HEK293T (cell line): ENCODE measurements around the gene MAPT.

Source experiments
- CTCF ChIA-PET: fragments of 350-600 bp; formaldehyde crosslinking; extraction: SDS; loops from one replicate; lab custom pipeline; 2021; ENCODE audit warnings: antibody characterized with exemption, inconsistent platforms; lab: Yijun Ruan, JAX
- POLR2A ChIA-PET: fragments of 350-600 bp; formaldehyde crosslinking; extraction: SDS; loops from one replicate; lab custom pipeline; 2020; ENCODE audit warnings: antibody characterized with exemption, inconsistent platforms; lab: Yijun Ruan, JAX
- DNase-seq: peaks from one replicate; pipeline ENCODE4 v3.0.0; 2012; ENCODE audit warnings: mixed read lengths; ENCODE audit errors: extremely low spot score
- ARNT ChIP-seq: fragments of 450-650 bp; IDR thresholded peaks from 2 replicates; pipeline ENCODE4 v1.6.1; 2017; ENCODE audit warnings: mild to moderate bottlenecking
- BHLHE40 ChIP-seq: fragments of 450-650 bp; IDR thresholded peaks from 2 replicates; pipeline ENCODE4 v1.6.1; 2016; ENCODE audit warnings: mild to moderate bottlenecking, moderate library complexity, borderline replicate concordance
- CTBP1 ChIP-seq: fragments of 450-650 bp; IDR thresholded peaks from 2 replicates; pipeline ENCODE4 v1.6.1; 2016; ENCODE audit warnings: borderline replicate concordance
- ELF4 ChIP-seq: fragments of 450-650 bp; IDR thresholded peaks from 2 replicates; pipeline ENCODE4 v1.6.1; 2017; ENCODE audit warnings: antibody characterized with exemption
- FOXA1 ChIP-seq: fragments of 450-650 bp; IDR thresholded peaks from 2 replicates; pipeline ENCODE4 v1.6.1; 2016; ENCODE audit warnings: mild to moderate bottlenecking
- FOXK2 ChIP-seq: fragments of 450-650 bp; IDR thresholded peaks from 2 replicates; pipeline ENCODE4 v1.6.1; 2016; ENCODE audit warnings: mild to moderate bottlenecking
- FOXM1 ChIP-seq: fragments of 450-650 bp; IDR thresholded peaks from 2 replicates; pipeline ENCODE4 v1.6.1; 2017; ENCODE audit warnings: mild to moderate bottlenecking, borderline replicate concordance
- HDGF ChIP-seq: fragments of 450-650 bp; IDR thresholded peaks from 2 replicates; pipeline ENCODE4 v1.6.1; 2017; ENCODE audit warnings: antibody characterized with exemption, borderline replicate concordance
- L3MBTL2 ChIP-seq: fragments of 450-650 bp; conservative IDR thresholded peaks from 2 replicates; pipeline ENCODE4 v1.6.1; 2016; ENCODE audit warnings: mild to moderate bottlenecking
- LEF1 ChIP-seq: fragments of 450-650 bp; IDR thresholded peaks from 2 replicates; pipeline ENCODE4 v1.6.1; 2017; ENCODE audit warnings: mild to moderate bottlenecking, borderline replicate concordance
- NFRKB ChIP-seq: fragments of 450-650 bp; IDR thresholded peaks from 2 replicates; pipeline ENCODE4 v1.6.1; 2016; ENCODE audit warnings: mild to moderate bottlenecking, moderate library complexity
- SP1 ChIP-seq: fragments of 450-650 bp; IDR thresholded peaks from 2 replicates; pipeline ENCODE4 v1.6.1; 2017
- SUZ12 ChIP-seq: fragments of 450-650 bp; IDR thresholded peaks from 2 replicates; pipeline ENCODE4 v1.6.1; 2016; ENCODE audit warnings: mild to moderate bottlenecking
- TARDBP ChIP-seq: fragments of 450-650 bp; IDR thresholded peaks from 2 replicates; pipeline ENCODE4 v1.6.1; 2016
- ZNF384 ChIP-seq: fragments of 450-650 bp; IDR thresholded peaks from 2 replicates; pipeline ENCODE4 v1.6.1; 2016
- TF ChIP-seq, protein P1 (sequence below): fragments of 450-650 bp; IDR thresholded peaks from 2 replicates; pipeline ENCODE4 v1.6.1; 2016

The MAPT gene

GRCh38 chr17:45976755-45977505, 82.6 kb downstream of the MAPT start:
- ChIA-PET POLR2A (no interaction called here), CTCF (interaction anchor here (0.6 kb wide), 1 partner anchor 122 kb away, joined by 3 read pairs; no protein-coding TSS in a partner anchor)
- no peak for DNase-seq
- TF ChIP-seq ELF4 (no peak), L3MBTL2 (no peak), FOXK2 (no peak), ZNF384 (no peak), LEF1 (no peak)

DNA sequence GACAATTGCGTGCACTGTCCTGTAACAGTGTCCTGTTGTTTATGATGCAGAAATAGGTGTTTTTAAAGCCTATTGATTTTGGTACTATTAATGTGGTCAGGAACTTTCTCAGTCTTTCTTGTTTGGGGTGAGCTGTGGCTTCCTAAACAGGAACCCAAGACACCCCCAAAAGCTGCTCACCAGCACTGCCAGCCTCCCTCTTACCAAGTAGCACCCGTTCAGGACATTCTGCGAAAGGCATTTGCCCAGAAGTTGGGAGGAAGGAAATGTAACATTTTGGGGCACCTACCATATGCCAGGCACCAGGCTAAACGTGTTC, 83.1 kb downstream of the MAPT start:
- POLR2A ChIA-PET, result no interaction called here
- no peak for TF ChIP-seq SUZ12
- no peak for TF ChIP-seq FOXK2
- no peak for TF ChIP-seq FOXA1
- no peak for TF ChIP-seq SP1
- no peak for TF ChIP-seq ARNT
- TF ChIP-seq L3MBTL2, result no peak
- TF ChIP-seq, protein P1, sequence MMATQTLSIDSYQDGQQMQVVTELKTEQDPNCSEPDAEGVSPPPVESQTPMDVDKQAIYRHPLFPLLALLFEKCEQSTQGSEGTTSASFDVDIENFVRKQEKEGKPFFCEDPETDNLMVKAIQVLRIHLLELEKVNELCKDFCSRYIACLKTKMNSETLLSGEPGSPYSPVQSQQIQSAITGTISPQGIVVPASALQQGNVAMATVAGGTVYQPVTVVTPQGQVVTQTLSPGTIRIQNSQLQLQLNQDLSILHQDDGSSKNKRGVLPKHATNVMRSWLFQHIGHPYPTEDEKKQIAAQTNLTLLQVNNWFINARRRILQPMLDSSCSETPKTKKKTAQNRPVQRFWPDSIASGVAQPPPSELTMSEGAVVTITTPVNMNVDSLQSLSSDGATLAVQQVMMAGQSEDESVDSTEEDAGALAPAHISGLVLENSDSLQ, result no peak
- no peak for TF ChIP-seq ELF4
- TF ChIP-seq FOXM1, result no peak
- no peak for TF ChIP-seq HDGF
- TF ChIP-seq LEF1, result no peak
- no peak for TF ChIP-seq ZNF384
- no peak for TF ChIP-seq NFRKB
- TF ChIP-seq TARDBP, result no peak
- TF ChIP-seq BHLHE40, result no peak
- TF ChIP-seq CTBP1, result no peak
- CTCF ChIA-PET, result no interaction called here
- no peak for DNase-seq

DNA sequence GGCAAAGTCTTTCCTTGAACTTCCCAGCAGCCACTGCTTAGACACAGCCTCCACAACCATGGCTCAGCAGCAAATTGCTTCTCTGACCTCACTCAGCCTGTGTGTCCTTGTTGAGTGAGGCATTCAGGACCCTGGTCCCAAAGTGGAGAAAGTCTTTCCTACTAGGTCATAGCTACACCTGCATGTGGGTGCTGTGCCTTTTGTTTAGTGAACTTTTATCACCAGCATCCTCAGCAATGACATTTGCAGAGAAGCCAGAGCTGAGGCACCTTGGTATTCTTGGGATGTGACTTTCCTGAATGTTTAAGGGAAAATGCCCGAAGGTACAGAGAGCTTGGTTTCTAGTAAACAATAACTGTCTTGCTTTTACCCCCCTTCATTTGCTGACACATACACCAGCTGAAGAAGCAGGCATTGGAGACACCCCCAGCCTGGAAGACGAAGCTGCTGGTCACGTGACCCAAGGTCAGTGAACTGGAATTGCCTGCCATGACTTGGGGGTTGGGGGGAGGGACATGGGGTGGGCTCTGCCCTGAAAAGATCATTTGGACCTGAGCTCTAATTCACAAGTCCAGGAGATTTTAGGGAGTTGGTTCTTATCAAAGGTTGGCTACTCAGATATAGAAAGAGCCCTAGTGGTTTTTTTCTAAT, 83.7 kb downstream of the MAPT start:
- ChIA-PET CTCF (interaction anchor here (0.8 kb wide), 1 partner anchor 12 kb away, joined by 5 read pairs; no protein-coding TSS in a partner anchor), POLR2A (no interaction called here)
- no peak for DNase-seq
- TF ChIP-seq, protein P1, result no peak
- TF ChIP-seq FOXA1 (no peak), SUZ12 (no peak), SP1 (no peak), ZNF384 (no peak)

DNA sequence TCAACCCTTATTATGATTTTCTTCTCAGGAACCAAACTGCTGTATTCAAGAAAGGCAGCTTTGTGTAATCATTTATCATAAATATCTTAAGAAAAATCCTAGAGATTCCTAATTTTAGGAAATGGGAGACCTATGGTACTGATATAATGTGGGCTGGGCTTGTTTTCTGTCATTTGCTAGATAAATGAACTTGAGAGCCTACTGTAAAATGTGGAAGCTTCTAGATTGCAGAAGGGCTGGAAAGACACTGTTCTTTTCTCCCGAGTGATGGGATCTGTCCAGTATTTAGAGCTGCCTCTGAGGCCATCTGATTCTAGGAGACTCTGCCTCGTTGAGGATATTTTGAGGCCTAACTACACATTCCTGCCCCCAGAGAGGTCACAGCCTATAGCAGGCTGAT, 84.8 kb downstream of the MAPT start:
- TF ChIP-seq SUZ12 (no peak), NFRKB (no peak), SP1 (no peak), ARNT (no peak), ZNF384 (no peak), FOXM1 (no peak), LEF1 (no peak), L3MBTL2 (no peak), CTBP1 (no peak), ELF4 (no peak)
- TF ChIP-seq, protein P1, result no peak
- POLR2A ChIA-PET, result no interaction called here
- CTCF ChIA-PET, result interaction anchor here (1.9 kb wide), 1 partner anchor 30 kb away, joined by 8 read pairs; no protein-coding TSS in a partner anchor

DNA sequence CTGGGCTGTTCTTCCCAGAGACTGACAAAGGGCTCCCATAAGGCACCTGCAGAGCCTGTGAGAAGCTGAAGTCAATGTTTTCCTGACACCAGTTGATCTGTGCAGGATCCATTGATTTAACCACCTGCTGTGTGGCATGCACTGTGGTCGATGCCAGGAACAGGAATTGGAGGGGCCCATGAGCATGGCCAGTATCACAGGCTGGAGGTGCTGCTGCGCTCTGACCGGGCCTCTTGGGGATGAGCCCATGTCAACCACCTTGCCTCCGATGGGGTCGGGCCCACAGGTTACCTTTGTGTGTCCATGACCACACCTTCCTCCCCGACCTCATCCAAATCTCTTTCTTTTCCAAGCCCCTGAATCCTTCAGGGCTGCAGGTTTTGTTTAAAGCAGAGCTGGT, 86.5 kb downstream of the MAPT start:
- POLR2A ChIA-PET, result no interaction called here
- CTCF ChIA-PET, result interaction anchor here (1.9 kb wide), 1 partner anchor 32 kb away, joined by 8 read pairs; no protein-coding TSS in a partner anchor
- no peak for DNase-seq
- no peak for TF ChIP-seq TARDBP

More for the DNA sequence above, 84.8 kb downstream of the MAPT start:
- DNase-seq, result no peak

- ChIA-PET POLR2A (no interaction called here), CTCF (interaction anchor here (1.1 kb wide), 1 partner anchor 20 kb away, joined by 3 read pairs; no protein-coding TSS in a partner anchor)
- no peak for DNase-seq
- TF ChIP-seq SP1 (no peak), BHLHE40 (no peak)
Measured at GRCh38 chr17:45981306-45981705, 87.0 kb downstream of the MAPT start.
